Kidney glomerular epithelial cell (primary cell): Measurements from ENCODE around the gene ERCC6L2.

Experiments
- DNase-seq: peaks from one replicate; lab custom pipeline; 2025; lab: John Stamatoyannopoulos, UW

Gene ERCC6L2

GRCh38 chr9:95979446-95979845 lies 104.0 kb downstream of the ERCC6L2 start:
- DNase-seq: no peak

GRCh38 chr9:95980262-95981125 lies 105.0 kb downstream of the ERCC6L2 start:
- DNase-seq: no peak

- DNase-seq: no peak
Observed at GRCh38 chr9:95981761-95982390, 106.4 kb downstream of the ERCC6L2 start.

- no peak for DNase-seq
Observed at GRCh38 chr9:95985440-95986055, 110.1 kb downstream of the ERCC6L2 start.

- DNase-seq: no peak
Observed at GRCh38 chr9:95989297-95989696, 113.8 kb downstream of the ERCC6L2 start.

GRCh38 chr9:95991326-95991725 lies 115.8 kb downstream of the ERCC6L2 start:
- DNase-seq: no peak

- no peak for DNase-seq
Observed at GRCh38 chr9:95992536-95992935, 117.0 kb downstream of the ERCC6L2 start.

- DNase-seq: no peak
Observed at GRCh38 chr9:95993337-95993736, 117.8 kb downstream of the ERCC6L2 start.

GRCh38 chr9:95999390-95999789 lies 123.9 kb downstream of the ERCC6L2 start:
- no peak for DNase-seq

GRCh38 chr9:96004379-96004778 lies 128.9 kb downstream of the ERCC6L2 start:
- DNase-seq: no peak

GRCh38 chr9:96006296-96006879 lies 130.9 kb downstream of the ERCC6L2 start:
- no peak for DNase-seq

- DNase-seq: no peak
Observed at GRCh38 chr9:96006961-96007360, 131.5 kb downstream of the ERCC6L2 start.

GRCh38 chr9:96008502-96009222 lies 133.2 kb downstream of the ERCC6L2 start:
- DNase-seq: peak; percentile 59

GRCh38 chr9:96009223-96009602 lies 133.7 kb downstream of the ERCC6L2 start:
- DNase-seq: no peak

- DNase-seq: peak; percentile 13
Observed at GRCh38 chr9:96009690-96010472, 134.4 kb downstream of the ERCC6L2 start.

- DNase-seq: no peak
Observed at GRCh38 chr9:96014078-96014477, 138.6 kb downstream of the ERCC6L2 start.

- peak; percentile 38 for DNase-seq
Observed at GRCh38 chr9:96015876-96016686, 140.6 kb downstream of the ERCC6L2 start.
